GM23338 (cell line): Measurements from ENCODE around the gene SMIM35. TPM values are rescaled to one million over a fixed set of nuclear protein-coding genes. Genes with fewer than 3 reads are reported as not detected.

Experiments used
- ATAC-seq: fragments of 200-7000 bp; cut with Tn5 transposase; 3 replicates; pipeline ENCODE4 v1.9.1; 2020
- DNase-seq: peaks from one replicate; pipeline ENCODE4 v3.0.0-alpha.2; 2015; ENCODE audit warnings: low spot score
- H2AFZ ChIP-seq: fragments of 200-600 bp; sonication (generic); 2 replicates; pipeline ENCODE4 v1.8.0; 2016; ENCODE audit warnings: antibody characterized with exemption, mild to moderate bottlenecking, moderate library complexity
- H3F3A ChIP-seq: fragments of 200-600 bp; sonication (generic); replicated peaks from 2 replicates; pipeline ENCODE4 v1.8.0; 2017; ENCODE audit warnings: antibody characterized with exemption, mixed run types, low read depth
- H3K27ac ChIP-seq: fragments of 200-600 bp; sonication (generic); 2 replicates; pipeline ENCODE4 v1.6.1; 2016; ENCODE audit warnings: low read depth
- H3K27me3 ChIP-seq: fragments of 200-600 bp; sonication (generic); 2 replicates; pipeline ENCODE4 v1.8.0; 2016; ENCODE audit warnings: mild to moderate bottlenecking, mixed run types, moderate library complexity; ENCODE audit not compliant: insufficient read depth
- H3K36me3 ChIP-seq: fragments of 200-600 bp; sonication (generic); 2 replicates; pipeline ENCODE4 v1.8.0; 2016; ENCODE audit warnings: mild to moderate bottlenecking; ENCODE audit not compliant: insufficient read depth
- H3K4me1 ChIP-seq: fragments of 200-600 bp; sonication (generic); 2 replicates; pipeline ENCODE4 v1.8.0; 2016; ENCODE audit warnings: mild to moderate bottlenecking, moderate library complexity; ENCODE audit not compliant: insufficient read depth
- H3K4me2 ChIP-seq: fragments of 200-600 bp; sonication (generic); 2 replicates; pipeline ENCODE4 v1.7.1; 2017; ENCODE audit warnings: mixed run types
- H3K4me3 ChIP-seq: fragments of 200-600 bp; sonication (generic); 2 replicates; pipeline ENCODE4 v1.6.1; 2016; ENCODE audit warnings: mixed run types
- H3K79me2 ChIP-seq: fragments of 200-600 bp; sonication (generic); replicated peaks from 2 replicates; pipeline ENCODE4 v1.8.0; 2017; ENCODE audit warnings: mild to moderate bottlenecking; ENCODE audit not compliant: insufficient read depth
- H3K9me2 ChIP-seq: fragments of 200-600 bp; sonication (generic); 2 replicates; pipeline ENCODE4 v1.8.0; 2017; ENCODE audit not compliant: insufficient read depth
- H4K20me1 ChIP-seq: fragments of 200-600 bp; sonication (generic); replicated peaks from 2 replicates; pipeline ENCODE4 v1.8.0; 2017; ENCODE audit warnings: mild to moderate bottlenecking; ENCODE audit not compliant: insufficient read depth
- H3K27ac Mint-ChIP-seq: 2 replicates; pipeline ENCODE4 v1.8.0; 2020; ENCODE audit warnings: inconsistent platforms, mild to moderate bottlenecking, moderate library complexity, mixed read lengths
- H3K27me3 Mint-ChIP-seq: 3 replicates; pipeline ENCODE4 v1.8.0; 2022; ENCODE audit warnings: low read depth, mild to moderate bottlenecking, moderate library complexity, mixed read lengths, inconsistent platforms; ENCODE audit not compliant: insufficient read depth, poor library complexity
- H3K36me3 Mint-ChIP-seq: 3 replicates; pipeline ENCODE4 v1.8.0; 2021; ENCODE audit warnings: low read depth, mild to moderate bottlenecking, inconsistent platforms, moderate library complexity, mixed read lengths
- H3K4me1 Mint-ChIP-seq: 3 replicates; pipeline ENCODE4 v1.8.0; 2020; ENCODE audit warnings: mild to moderate bottlenecking, inconsistent platforms, mixed read lengths
- H3K4me3 Mint-ChIP-seq: 3 replicates; pipeline ENCODE4 v1.8.0; 2021; ENCODE audit warnings: moderate library complexity, mild to moderate bottlenecking, inconsistent platforms, mixed read lengths
- H3K9me3 Mint-ChIP-seq: 3 replicates; pipeline ENCODE4 v1.8.0; 2020; ENCODE audit warnings: moderate library complexity, mild to moderate bottlenecking, inconsistent platforms, mixed read lengths
- CREB1 ChIP-seq: fragments of 250-450 bp; sonication (Bioruptor Pico); IDR thresholded peaks from 2 replicates; pipeline ENCODE4 v1.5.0; 2020; ENCODE audit warnings: low read depth, mild to moderate bottlenecking, moderate library complexity
- CTCF ChIP-seq, 2 experiments: fragments of 200-600 bp in 1 of 2; sonication (generic) in 1 of 2; conservative IDR thresholded peaks; 2 replicates each; pipeline versions ENCODE4 v1.5.1 to v1.6.1; 2016 to 2017; ENCODE audit warnings: antibody characterized with exemption in 2 of 2, low read depth in 2 of 2, mild to moderate bottlenecking in 2 of 2, moderate library complexity in 1 of 2
- ETS1 ChIP-seq: IDR thresholded peaks from 2 replicates; pipeline ENCODE4 v1.6.1; 2016; ENCODE audit warnings: antibody characterized with exemption
- EZH2 ChIP-seq: fragments of 200-600 bp; sonication (generic); IDR thresholded peaks from one replicate; pipeline ENCODE4 v1.8.0; 2017; ENCODE audit warnings: antibody characterized with exemption, mild to moderate bottlenecking, low read depth; ENCODE audit not compliant: unreplicated experiment
- POLR2AphosphoS5 ChIP-seq: IDR thresholded peaks from 2 replicates; pipeline ENCODE4 v1.6.1; 2016; ENCODE audit warnings: antibody characterized with exemption, low read depth
- REST ChIP-seq: IDR thresholded peaks from one replicate; pipeline ENCODE4 v1.6.1; 2018; ENCODE audit warnings: antibody characterized with exemption; ENCODE audit not compliant: unreplicated experiment
- ZNF114 ChIP-seq: fragments of 250-450 bp; sonication (Bioruptor Pico); IDR thresholded peaks from 2 replicates; pipeline ENCODE4 v1.5.0; 2020; ENCODE audit warnings: mild to moderate bottlenecking, moderate library complexity
- polyA plus RNA-seq: library from polyadenylated mRNA; unstranded; fragments of >200 nt; fragmentation: Nextera tagmentation; extraction: Ambion mirVana; gene quantifications from 2 replicates; pipeline ENCODE4 v1.2.1, GENCODE V29; 2016
- total RNA-seq: library from RNA; depleted of rRNA; stranded (reverse); fragments of >200 nt; shearing (Covaris generic); gene quantifications from 2 replicates; pipeline ENCODE4 v1.2.3, GENCODE V29; 2014; rRNA removed

SMIM35 gene
- total and polyA plus RNA-seq, 2 experiments from 2014 or later: not detected

- Histone ChIP-seq H4K20me1 (no peaks in the 10 kb centered on the region), H3K27ac (no peak overlapping the region), H3K4me1 (no peaks in the 10 kb centered on the region), H3K4me3 (no peak overlapping the region), H3F3A (no peaks in the 10 kb centered on the region), H2AFZ (no peak overlapping the region), H3K36me3 (no peaks in the 10 kb centered on the region), H3K4me2 (no peak overlapping the region), H3K9me2 (0 out of 2 replicates have a peak, but pooled peaks cover 3% of the 10 kb centered on the region), H3K79me2 (no peaks in the 10 kb centered on the region), H3K27me3 (no peaks in the 10 kb centered on the region)
- Mint-ChIP-seq H3K27ac (no peak overlapping the region), H3K36me3 (no peaks in the 10 kb centered on the region), H3K9me3 (no peaks in the 10 kb centered on the region), H3K4me3 (no peak overlapping the region), H3K4me1 (peaks cover 2% of the 10 kb centered on the region; the same call in 1 of the 3 replicates), H3K27me3 (no peaks in the 10 kb centered on the region)
- TF ChIP-seq REST: no peak
- no peak for TF ChIP-seq ETS1
- TF ChIP-seq ZNF114 (CRISPR knock-in tag): no peak
- no peak for TF ChIP-seq EZH2
- no peak for TF ChIP-seq CREB1 (CRISPR knock-in tag)
- TF ChIP-seq POLR2AphosphoS5: no peak
- TF ChIP-seq CTCF (conservative IDR thresholded peaks at IDR 0.05; ENCODE audit: low read depth in 2 of 2): no peak
- ATAC-seq (no peak), DNase-seq (no peak)
Measured at GRCh38 chr11:117958949-117959348, 127.8 kb downstream of the SMIM35 start.

Other genes with a start within 250 kb of the SMIM35 start
- gene FXYD6, start 210.3 kb downstream of the SMIM35 start, total RNA-seq: 25.6 and 30.7 TPM in 2 replicates
- gene FXYD6, start 210.3 kb downstream of the SMIM35 start, polyA plus RNA-seq: 21.8 and 26.2 TPM in 2 replicates
- 0.08 and 0.31 TPM in 2 replicates for gene TMPRSS13, start 157.6 kb downstream of the SMIM35 start, total RNA-seq
- 0.10 TPM in 1 of 2 replicates, not detected in the other for gene TMPRSS13, start 157.6 kb downstream of the SMIM35 start, polyA plus RNA-seq
- gene IL10RA, start 100.6 kb downstream of the SMIM35 start, total RNA-seq: 0.10 and 0.23 TPM in 2 replicates
- gene IL10RA, start 100.6 kb downstream of the SMIM35 start, polyA plus RNA-seq: not detected in 2 replicates
- gene TMPRSS4, start 9.9 kb downstream of the SMIM35 start, total RNA-seq: 0.04 and 0.10 TPM in 2 replicates
- gene TMPRSS4, start 9.9 kb downstream of the SMIM35 start, polyA plus RNA-seq: 0.35 and 0.58 TPM in 2 replicates
- gene SCN4B, start 65.9 kb upstream of the SMIM35 start, total RNA-seq: 1.7 and 3.0 TPM in 2 replicates
- gene SCN4B, start 65.9 kb upstream of the SMIM35 start, polyA plus RNA-seq: 0.16 and 0.45 TPM in 2 replicates
- gene SCN2B, start 89.7 kb upstream of the SMIM35 start, total RNA-seq: 0.03 and 0.04 TPM in 2 replicates
- gene SCN2B, start 89.7 kb upstream of the SMIM35 start, polyA plus RNA-seq: 0.09 TPM in 1 of 2 replicates, not detected in the other
- gene JAML, start 138.0 kb upstream of the SMIM35 start, total RNA-seq: 0.12 and 0.56 TPM in 2 replicates
- gene JAML, start 138.0 kb upstream of the SMIM35 start, polyA plus RNA-seq: 0.26 and 1.0 TPM in 2 replicates
- 2.9 and 5.7 TPM in 2 replicates for gene MPZL3, start 165.4 kb upstream of the SMIM35 start, total RNA-seq
- gene MPZL3, start 165.4 kb upstream of the SMIM35 start, polyA plus RNA-seq: 0.92 and 1.3 TPM in 2 replicates
- gene MPZL2, start 177.3 kb upstream of the SMIM35 start, total RNA-seq: 2.8 and 4.2 TPM in 2 replicates
- 2.1 and 2.6 TPM in 2 replicates for gene MPZL2, start 177.3 kb upstream of the SMIM35 start, polyA plus RNA-seq
- not detected in 2 replicates for gene CD3E, start 217.8 kb upstream of the SMIM35 start, total RNA-seq
- not detected in 2 replicates for gene CD3E, start 217.8 kb upstream of the SMIM35 start, polyA plus RNA-seq